HL-60 (cell line): ENCODE data around the gene POU2AF3.

Experiments
- DNase-seq, 2 experiments: peaks; one replicate each; pipeline ENCODE4 v3.0.0-alpha.2; 2010 to 2020; ENCODE audit warnings: low read depth in 1 of 2, low spot score in 1 of 2
- H3K27ac ChIP-seq: fragments of 250-450 bp; sonication (Bioruptor Pico); replicated peaks from 2 replicates; pipeline ENCODE4 v1.5.1; 2020; ENCODE audit warnings: mild to moderate bottlenecking, moderate library complexity
- H3K27me3 ChIP-seq: fragments of 250-450 bp; sonication (Bioruptor Pico); 2 replicates; pipeline ENCODE4 v1.5.1; 2021; ENCODE audit warnings: mild to moderate bottlenecking, moderate library complexity; ENCODE audit not compliant: insufficient read depth, poor library complexity, severe bottlenecking
- H3K4me3 ChIP-seq: replicated peaks from 2 replicates; pipeline ENCODE4 v1.5.1; 2011; ENCODE audit warnings: mild to moderate bottlenecking, control low read depth, low read length; ENCODE audit not compliant: insufficient read depth
- CTCF ChIP-seq: IDR thresholded peaks from one replicate; pipeline ENCODE4 v1.5.1; 2011; ENCODE audit warnings: low read length, control low read depth, inconsistent platforms; ENCODE audit not compliant: insufficient read depth
- GABPA ChIP-seq: IDR thresholded peaks from 2 replicates; pipeline ENCODE4 v1.6.1; 2012; ENCODE audit warnings: low read depth
- POLR2AphosphoS5 ChIP-seq: IDR thresholded peaks from 2 replicates; pipeline ENCODE4 v1.6.1; 2012; ENCODE audit warnings: low read depth
- REST ChIP-seq: IDR thresholded peaks from 2 replicates; pipeline ENCODE4 v1.6.1; 2012; ENCODE audit warnings: low read depth; ENCODE audit not compliant: insufficient replicate concordance
- SPI1 ChIP-seq: IDR thresholded peaks from 2 replicates; pipeline ENCODE4 v1.6.1; 2012; ENCODE audit warnings: low read depth, mild to moderate bottlenecking, borderline replicate concordance

Gene POU2AF3

GRCh38 chr11:111334532-111335502 lies 36.5 kb downstream of the POU2AF3 start:
- TF ChIP-seq SPI1 (no peak), GABPA (no peak), CTCF (no peak), POLR2AphosphoS5 (no peak), REST (no peak)
- H3K27me3 ChIP-seq = no peaks in the 10 kb centered on the region
- H3K27ac ChIP-seq = no peak overlapping the region
- no peak overlapping the region for H3K4me3 ChIP-seq
- no peak for DNase-seq

GRCh38 chr11:111335549-111335948 lies 37.2 kb downstream of the POU2AF3 start:
- Histone ChIP-seq H3K4me3 (no peak overlapping the region), H3K27ac (no peak overlapping the region), H3K27me3 (no peaks in the 10 kb centered on the region)
- TF ChIP-seq POLR2AphosphoS5 (no peak), GABPA (no peak)
- DNase-seq = no peak

GRCh38 chr11:111336062-111336461 lies 37.7 kb downstream of the POU2AF3 start:
- no peak overlapping the region for H3K27ac ChIP-seq
- no peak overlapping the region for H3K4me3 ChIP-seq
- no peaks in the 10 kb centered on the region for H3K27me3 ChIP-seq
- TF ChIP-seq GABPA = no peak
- TF ChIP-seq SPI1 = no peak
- TF ChIP-seq CTCF = no peak
- no peak for TF ChIP-seq REST
- no peak for TF ChIP-seq POLR2AphosphoS5
- DNase-seq = no peak

- no peak overlapping the region for H3K4me3 ChIP-seq
- no peak overlapping the region for H3K27ac ChIP-seq
- no peak for TF ChIP-seq SPI1
- TF ChIP-seq REST = no peak
- TF ChIP-seq CTCF = no peak
- TF ChIP-seq GABPA = no peak
- no peak for TF ChIP-seq POLR2AphosphoS5
- no peak for DNase-seq
- H3K27me3 ChIP-seq = no peaks in the 10 kb centered on the region
These were observed 38.4 kb downstream of the POU2AF3 start for GRCh38 chr11:111336582-111337256.
